KMS-11 (cell line): ENCODE measurements around the gene TRMT112.

Experiments used
- H2AFZ ChIP-seq: fragments of 200-600 bp; sonication (generic); 2 replicates; pipeline ENCODE4 v1.6.1; 2016; ENCODE audit warnings: antibody characterized with exemption, mixed run types, low read depth
- H3K27ac ChIP-seq: fragments of 200-600 bp; sonication (generic); 2 replicates; pipeline ENCODE4 v1.6.1; 2016; ENCODE audit warnings: mild to moderate bottlenecking, mixed run types
- H3K27me3 ChIP-seq: fragments of 200-600 bp; sonication (generic); 2 replicates; pipeline ENCODE4 v1.6.1; 2017; ENCODE audit warnings: mild to moderate bottlenecking, low read depth, mixed run types, moderate library complexity; ENCODE audit not compliant: insufficient read depth
- H3K36me3 ChIP-seq: fragments of 200-600 bp; sonication (generic); 2 replicates; pipeline ENCODE4 v1.6.1; 2017; ENCODE audit warnings: mild to moderate bottlenecking, mixed run types; ENCODE audit not compliant: insufficient read depth
- H3K4me1 ChIP-seq: fragments of 200-600 bp; sonication (generic); 2 replicates; pipeline ENCODE4 v1.6.1; 2016; ENCODE audit warnings: mild to moderate bottlenecking, low read depth, mixed run types; ENCODE audit not compliant: poor library complexity, severe bottlenecking
- H3K4me2 ChIP-seq: fragments of 200-600 bp; sonication (generic); 2 replicates; pipeline ENCODE4 v1.7.0; 2016; ENCODE audit warnings: mild to moderate bottlenecking, mixed run types
- H3K4me3 ChIP-seq: fragments of 200-600 bp; sonication (generic); IDR thresholded peaks from 2 replicates; pipeline ENCODE4 v1.6.1; 2017; ENCODE audit warnings: low read depth, low read length, mixed read lengths; ENCODE audit not compliant: insufficient read depth
- H3K79me2 ChIP-seq: fragments of 200-600 bp; sonication (generic); 2 replicates; pipeline ENCODE4 v1.6.1; 2016; ENCODE audit warnings: low read depth, mixed run types; ENCODE audit not compliant: insufficient read depth
- H3K9ac ChIP-seq: fragments of 200-600 bp; sonication (generic); 2 replicates; pipeline ENCODE4 v1.6.1; 2016; ENCODE audit warnings: mild to moderate bottlenecking, mixed run types
- H4K20me1 ChIP-seq: fragments of 200-600 bp; sonication (generic); 2 replicates; pipeline ENCODE4 v1.6.1; 2016; ENCODE audit warnings: mild to moderate bottlenecking, mixed run types; ENCODE audit not compliant: insufficient read depth
- TF ChIP-seq, protein P1 (sequence below): fragments of 200-600 bp; sonication (generic); conservative IDR thresholded peaks from 2 replicates; pipeline ENCODE4 v1.6.1; 2017; ENCODE audit warnings: low read depth, mild to moderate bottlenecking, antibody characterized with exemption, low read length, moderate library complexity, mixed read lengths

Gene TRMT112

DNA sequence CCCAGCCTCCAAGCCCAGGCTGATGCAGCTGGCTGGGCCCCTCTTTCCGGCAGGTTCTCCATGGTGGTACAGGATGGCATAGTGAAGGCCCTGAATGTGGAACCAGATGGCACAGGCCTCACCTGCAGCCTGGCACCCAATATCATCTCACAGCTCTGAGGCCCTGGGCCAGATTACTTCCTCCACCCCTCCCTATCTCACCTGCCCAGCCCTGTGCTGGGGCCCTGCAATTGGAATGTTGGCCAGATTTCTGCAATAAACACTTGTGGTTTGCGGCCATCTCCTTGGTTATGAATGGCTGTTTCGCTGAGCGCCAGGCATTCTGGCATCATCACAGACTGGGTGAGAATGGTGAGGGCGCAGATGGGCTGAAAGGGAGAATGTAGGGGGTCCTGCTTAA is 4.2 kb upstream of the TRMT112 start:
- H3K4me1 ChIP-seq: peaks cover 11% of the 10 kb centered on the region
- H3K27me3 ChIP-seq: no peaks in the 10 kb centered on the region
- H3K79me2 ChIP-seq: no peaks in the 10 kb centered on the region
- no peak overlapping the region for H3K4me3 ChIP-seq
- H3K9ac ChIP-seq: no peak overlapping the region
- H3K36me3 ChIP-seq: no peaks in the 10 kb centered on the region
- no peak overlapping the region for H3K4me2 ChIP-seq
- H4K20me1 ChIP-seq: no peaks in the 10 kb centered on the region
- TF ChIP-seq, protein P1, sequence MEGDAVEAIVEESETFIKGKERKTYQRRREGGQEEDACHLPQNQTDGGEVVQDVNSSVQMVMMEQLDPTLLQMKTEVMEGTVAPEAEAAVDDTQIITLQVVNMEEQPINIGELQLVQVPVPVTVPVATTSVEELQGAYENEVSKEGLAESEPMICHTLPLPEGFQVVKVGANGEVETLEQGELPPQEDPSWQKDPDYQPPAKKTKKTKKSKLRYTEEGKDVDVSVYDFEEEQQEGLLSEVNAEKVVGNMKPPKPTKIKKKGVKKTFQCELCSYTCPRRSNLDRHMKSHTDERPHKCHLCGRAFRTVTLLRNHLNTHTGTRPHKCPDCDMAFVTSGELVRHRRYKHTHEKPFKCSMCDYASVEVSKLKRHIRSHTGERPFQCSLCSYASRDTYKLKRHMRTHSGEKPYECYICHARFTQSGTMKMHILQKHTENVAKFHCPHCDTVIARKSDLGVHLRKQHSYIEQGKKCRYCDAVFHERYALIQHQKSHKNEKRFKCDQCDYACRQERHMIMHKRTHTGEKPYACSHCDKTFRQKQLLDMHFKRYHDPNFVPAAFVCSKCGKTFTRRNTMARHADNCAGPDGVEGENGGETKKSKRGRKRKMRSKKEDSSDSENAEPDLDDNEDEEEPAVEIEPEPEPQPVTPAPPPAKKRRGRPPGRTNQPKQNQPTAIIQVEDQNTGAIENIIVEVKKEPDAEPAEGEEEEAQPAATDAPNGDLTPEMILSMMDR: no peak
- H2AFZ ChIP-seq: no peak overlapping the region
- no peak overlapping the region for H3K27ac ChIP-seq

DNA sequence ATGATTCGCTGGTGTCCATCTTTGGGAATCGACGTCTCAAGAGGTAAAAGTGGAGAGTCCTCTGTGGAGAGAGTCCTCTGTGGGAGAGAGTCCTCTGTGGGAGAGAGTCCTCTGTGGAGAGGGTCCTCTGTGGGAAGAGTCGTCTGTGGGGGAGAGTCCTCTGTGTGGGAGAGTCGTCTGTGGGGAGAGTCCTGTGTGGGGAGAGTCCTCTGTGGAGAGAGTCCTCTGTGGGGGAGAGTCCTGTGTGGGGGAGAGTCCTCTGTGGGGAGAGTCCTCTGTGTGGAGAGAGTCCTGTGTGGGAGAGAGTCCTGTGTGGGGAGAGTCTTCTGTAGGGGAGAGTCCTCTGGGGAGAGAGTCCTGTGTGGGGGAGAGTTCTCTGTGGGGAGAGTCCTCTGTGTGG is 3.7 kb upstream of the TRMT112 start:
- Histone ChIP-seq H3K4me3 (no peak overlapping the region), H3K27ac (no peak overlapping the region), H2AFZ (no peak overlapping the region), H3K4me1 (peaks cover 16% of the 10 kb centered on the region), H4K20me1 (no peaks in the 10 kb centered on the region), H3K9ac (no peak overlapping the region), H3K27me3 (no peaks in the 10 kb centered on the region), H3K79me2 (no peaks in the 10 kb centered on the region), H3K4me2 (no peak overlapping the region), H3K36me3 (no peaks in the 10 kb centered on the region)
- TF ChIP-seq, protein P1: no peak

DNA sequence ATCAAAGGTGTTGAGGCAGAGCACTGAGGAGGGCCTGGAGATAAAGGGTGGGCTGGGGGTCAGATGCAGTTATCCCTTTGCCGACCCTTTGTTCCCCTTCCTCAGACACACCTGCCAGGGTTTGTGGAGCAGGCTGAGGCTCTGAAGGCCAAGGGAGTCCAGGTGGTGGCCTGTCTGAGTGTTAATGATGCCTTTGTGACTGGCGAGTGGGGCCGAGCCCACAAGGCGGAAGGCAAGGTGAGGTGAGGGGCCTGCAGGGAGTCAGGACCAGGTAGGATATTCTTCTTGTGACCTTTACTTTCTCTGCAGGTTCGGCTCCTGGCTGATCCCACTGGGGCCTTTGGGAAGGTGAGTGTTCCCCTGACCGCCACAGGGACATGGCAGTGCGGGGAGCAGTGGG is 3.2 kb upstream of the TRMT112 start:
- no peaks in the 10 kb centered on the region for H3K27me3 ChIP-seq
- no peak overlapping the region for H3K4me3 ChIP-seq
- H4K20me1 ChIP-seq: no peaks in the 10 kb centered on the region
- H3K79me2 ChIP-seq: no peaks in the 10 kb centered on the region
- H3K4me2 ChIP-seq: no peak overlapping the region
- H3K9ac ChIP-seq: no peak overlapping the region
- H3K27ac ChIP-seq: no peak overlapping the region
- H2AFZ ChIP-seq: no peak overlapping the region
- H3K36me3 ChIP-seq: no peaks in the 10 kb centered on the region
- H3K4me1 ChIP-seq: peaks cover 20% of the 10 kb centered on the region
- TF ChIP-seq, protein P1: no peak

DNA sequence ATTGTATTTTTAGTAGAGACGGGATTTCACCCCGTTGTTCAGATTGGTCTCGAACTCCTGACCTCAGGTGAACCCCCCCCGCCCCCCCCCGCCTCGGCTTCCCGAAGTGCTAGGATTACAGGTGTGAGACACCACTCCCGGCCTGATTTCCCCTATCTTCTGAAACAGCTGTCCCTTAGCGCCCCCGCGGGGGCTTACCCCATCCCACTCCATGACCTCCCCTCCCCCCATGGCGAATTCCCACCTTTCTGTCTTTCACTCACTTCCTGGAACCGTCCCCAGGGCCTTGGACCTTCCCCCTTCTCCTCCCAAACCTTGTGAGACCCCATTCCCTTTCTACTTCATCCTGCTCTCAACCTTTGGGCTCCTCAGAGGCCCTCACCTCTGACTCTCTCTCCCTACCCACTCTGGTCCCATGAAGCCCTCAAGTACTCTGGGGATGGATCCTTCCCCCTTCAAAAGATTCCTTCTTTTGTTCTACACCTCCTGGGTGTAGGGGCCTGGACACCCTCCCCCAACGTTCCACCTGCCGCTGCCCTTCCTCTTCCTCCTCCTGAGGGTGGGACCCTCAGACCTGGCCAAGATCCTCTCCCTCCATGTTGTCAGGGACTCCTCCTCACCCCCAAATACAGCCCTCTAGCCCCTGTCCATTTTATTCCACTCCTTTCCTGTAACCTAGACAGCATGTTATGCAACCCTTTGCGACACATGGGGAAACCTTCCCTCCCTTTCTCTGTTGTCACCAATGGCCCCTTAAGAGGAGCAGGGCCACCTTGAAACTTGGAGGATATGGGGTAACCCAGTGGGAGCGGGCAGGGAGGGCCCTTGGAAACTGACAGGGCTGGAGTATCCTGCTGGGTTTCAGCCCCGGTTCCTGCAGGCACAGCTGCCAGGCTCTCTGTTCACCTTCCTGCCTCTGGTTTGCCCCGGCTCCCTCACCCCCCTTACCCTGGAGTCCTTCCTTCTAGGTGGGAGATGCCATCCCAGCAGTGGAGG is 1.7 kb upstream of the TRMT112 start:
- H4K20me1 ChIP-seq: no peaks in the 10 kb centered on the region
- peaks cover 10% of the 10 kb centered on the region; the same call in 1 of the 2 replicates for H3K79me2 ChIP-seq
- H3K4me2 ChIP-seq: peak overlapping the region; percentile 91
- H3K36me3 ChIP-seq: no peaks in the 10 kb centered on the region
- H3K27me3 ChIP-seq: no peaks in the 10 kb centered on the region
- TF ChIP-seq, protein P1: no peak
- H3K4me3 ChIP-seq: no peak overlapping the region
- peaks cover 33% of the 10 kb centered on the region for H3K4me1 ChIP-seq
- peak overlapping the region; percentile 67; the same call in 1 of the 2 replicates for H2AFZ ChIP-seq
- H3K9ac ChIP-seq: peak overlapping the region; percentile 84; the same call in 1 of the 2 replicates
- peak overlapping the region; percentile 88; the same call in 1 of the 2 replicates for H3K27ac ChIP-seq
